ENCODE results near the gene NPC1. TPM values are rescaled to one million over a fixed set of nuclear protein-coding genes. Genes with fewer than 3 reads are reported as not detected.

Gene NPC1
- polyA plus RNA-seq, 1 donor (not counting 4 experiments of a cell fraction or from before 2014, with no cell fraction given): 49.9 TPM

GRCh38 chr18:23519734-23520133 is 66.6 kb downstream of the NPC1 start:
- Histone ChIP-seq H2AFZ (ENCODE audit: control insufficient read depth, low read length) (no peak overlapping the region), H3K4me1 (ENCODE audit: control insufficient read depth, extremely low read depth, insufficient read depth, low read length) (peaks cover 14% of the 10 kb centered on the region), H3K27ac (ENCODE audit: control insufficient read depth, insufficient read depth, low read length) (no peak overlapping the region), H3K4me2 (ENCODE audit: control insufficient read depth, extremely low read depth, insufficient read depth, low read depth, low read length) (no peak overlapping the region), H3K9me3 (ENCODE audit: control insufficient read depth, low read depth, low read length) (no peaks in the 10 kb centered on the region), H3K9ac (ENCODE audit: control insufficient read depth, extremely low read depth, insufficient read depth, low read length) (no peak overlapping the region), H3K36me3 (ENCODE audit: control insufficient read depth in 2 of 2, extremely low read depth in 1 of 2, insufficient read depth in 2 of 2, low read length in 2 of 2) (peaks cover 20 to 47% of the 10 kb centered on the region in 2 experiments), H3K9me1 (ENCODE audit: control insufficient read depth, extremely low read depth, insufficient read depth, low read length) (no peaks in the 10 kb centered on the region), H3K4me3 (ENCODE audit: control insufficient read depth in 2 of 3, extremely low read depth in 1 of 3, insufficient read depth in 2 of 3, low read depth in 1 of 3, low read length in 3 of 3) (no peak overlapping the region), H3K79me2 (ENCODE audit: control insufficient read depth, insufficient read depth, low read length) (no peaks in the 10 kb centered on the region), H3K27me3 (ENCODE audit: control insufficient read depth, extremely low read depth, insufficient read depth, low read length) (no peaks in the 10 kb centered on the region), H4K20me1 (ENCODE audit: control insufficient read depth, extremely low read depth, insufficient read depth, low read length) (no peaks in the 10 kb centered on the region)
- DNase-seq (ENCODE audit: low read depth, low spot score) (no peak), FAIRE-seq (no peak)
- dilution Hi-C loops (cut with MboI; ENCODE audit: extremely low pct_ligation_motif_present, low sequenced_read_pairs): no loop called here
- TF ChIP-seq EZH2 (IDR thresholded peaks at IDR 0.05; ENCODE audit: low read length): no peak
- TF ChIP-seq, protein P1, sequence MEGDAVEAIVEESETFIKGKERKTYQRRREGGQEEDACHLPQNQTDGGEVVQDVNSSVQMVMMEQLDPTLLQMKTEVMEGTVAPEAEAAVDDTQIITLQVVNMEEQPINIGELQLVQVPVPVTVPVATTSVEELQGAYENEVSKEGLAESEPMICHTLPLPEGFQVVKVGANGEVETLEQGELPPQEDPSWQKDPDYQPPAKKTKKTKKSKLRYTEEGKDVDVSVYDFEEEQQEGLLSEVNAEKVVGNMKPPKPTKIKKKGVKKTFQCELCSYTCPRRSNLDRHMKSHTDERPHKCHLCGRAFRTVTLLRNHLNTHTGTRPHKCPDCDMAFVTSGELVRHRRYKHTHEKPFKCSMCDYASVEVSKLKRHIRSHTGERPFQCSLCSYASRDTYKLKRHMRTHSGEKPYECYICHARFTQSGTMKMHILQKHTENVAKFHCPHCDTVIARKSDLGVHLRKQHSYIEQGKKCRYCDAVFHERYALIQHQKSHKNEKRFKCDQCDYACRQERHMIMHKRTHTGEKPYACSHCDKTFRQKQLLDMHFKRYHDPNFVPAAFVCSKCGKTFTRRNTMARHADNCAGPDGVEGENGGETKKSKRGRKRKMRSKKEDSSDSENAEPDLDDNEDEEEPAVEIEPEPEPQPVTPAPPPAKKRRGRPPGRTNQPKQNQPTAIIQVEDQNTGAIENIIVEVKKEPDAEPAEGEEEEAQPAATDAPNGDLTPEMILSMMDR (optimal IDR thresholded peaks at IDR 0.05 in 1 of 3, IDR thresholded peaks at IDR 0.05 in 1 of 3, conservative IDR thresholded peaks at IDR 0.05 in 1 of 3; ENCODE audit: extremely low read depth in 1 of 3, insufficient read depth in 2 of 3, low read length in 3 of 3): no peak

GRCh38 chr18:23515911-23516546 is 70.3 kb downstream of the NPC1 start:
- H3K27me3 ChIP-seq (ENCODE audit: control insufficient read depth, extremely low read depth, insufficient read depth, low read length): no peaks in the 10 kb centered on the region
- DNase-seq (ENCODE audit: low read depth, low spot score): no peak
- H3K9ac ChIP-seq (ENCODE audit: control insufficient read depth, extremely low read depth, insufficient read depth, low read length): no peak overlapping the region
- no peaks in the 10 kb centered on the region for H4K20me1 ChIP-seq (ENCODE audit: control insufficient read depth, extremely low read depth, insufficient read depth, low read length)
- H3K4me1 ChIP-seq (ENCODE audit: control insufficient read depth, extremely low read depth, insufficient read depth, low read length): peaks cover 16% of the 10 kb centered on the region
- no peak overlapping the region for H2AFZ ChIP-seq (ENCODE audit: control insufficient read depth, low read length)
- peaks cover 11 to 34% of the 10 kb centered on the region in 2 experiments for H3K36me3 ChIP-seq (ENCODE audit: control insufficient read depth in 2 of 2, extremely low read depth in 1 of 2, insufficient read depth in 2 of 2, low read length in 2 of 2)
- H3K9me3 ChIP-seq (ENCODE audit: control insufficient read depth, low read depth, low read length): no peaks in the 10 kb centered on the region
- no peaks in the 10 kb centered on the region for H3K79me2 ChIP-seq (ENCODE audit: control insufficient read depth, insufficient read depth, low read length)
- H3K4me2 ChIP-seq (ENCODE audit: control insufficient read depth, extremely low read depth, insufficient read depth, low read depth, low read length): no peak overlapping the region
- H3K4me3 ChIP-seq (ENCODE audit: control insufficient read depth in 2 of 3, extremely low read depth in 1 of 3, insufficient read depth in 2 of 3, low read depth in 1 of 3, low read length in 3 of 3): no peak overlapping the region
- FAIRE-seq: peak; percentile 90
- no peak overlapping the region for H3K27ac ChIP-seq (ENCODE audit: control insufficient read depth, insufficient read depth, low read length)
- TF ChIP-seq, protein P1 (optimal IDR thresholded peaks at IDR 0.05 in 1 of 3, IDR thresholded peaks at IDR 0.05 in 1 of 3, conservative IDR thresholded peaks at IDR 0.05 in 1 of 3; ENCODE audit: extremely low read depth in 1 of 3, insufficient read depth in 2 of 3, low read length in 3 of 3): peak; percentile 88 to 98 (median 98)
- no peak for TF ChIP-seq EZH2 (IDR thresholded peaks at IDR 0.05; ENCODE audit: low read length)
- H3K9me1 ChIP-seq (ENCODE audit: control insufficient read depth, extremely low read depth, insufficient read depth, low read length): no peaks in the 10 kb centered on the region
- dilution Hi-C loops (cut with MboI; ENCODE audit: extremely low pct_ligation_motif_present, low sequenced_read_pairs): no loop called here
